GM21360 (cell line): Measurements from ENCODE around the gene C10orf71.
A peak's percentile ranks its signal among the peaks of the same experiment; 100 is the strongest.

Experiments
- ATAC-seq: cut with Tn5 transposase; IDR thresholded peaks from one replicate; pipeline ENCODE4 v1.9.1; 2021; ENCODE audit warnings: mild to moderate bottlenecking, moderate library complexity; ENCODE audit not compliant: unreplicated experiment

C10orf71 gene

GRCh38 chr10:49359349-49360270, 60.6 kb downstream of the C10orf71 start:
- no peak for ATAC-seq

DNA sequence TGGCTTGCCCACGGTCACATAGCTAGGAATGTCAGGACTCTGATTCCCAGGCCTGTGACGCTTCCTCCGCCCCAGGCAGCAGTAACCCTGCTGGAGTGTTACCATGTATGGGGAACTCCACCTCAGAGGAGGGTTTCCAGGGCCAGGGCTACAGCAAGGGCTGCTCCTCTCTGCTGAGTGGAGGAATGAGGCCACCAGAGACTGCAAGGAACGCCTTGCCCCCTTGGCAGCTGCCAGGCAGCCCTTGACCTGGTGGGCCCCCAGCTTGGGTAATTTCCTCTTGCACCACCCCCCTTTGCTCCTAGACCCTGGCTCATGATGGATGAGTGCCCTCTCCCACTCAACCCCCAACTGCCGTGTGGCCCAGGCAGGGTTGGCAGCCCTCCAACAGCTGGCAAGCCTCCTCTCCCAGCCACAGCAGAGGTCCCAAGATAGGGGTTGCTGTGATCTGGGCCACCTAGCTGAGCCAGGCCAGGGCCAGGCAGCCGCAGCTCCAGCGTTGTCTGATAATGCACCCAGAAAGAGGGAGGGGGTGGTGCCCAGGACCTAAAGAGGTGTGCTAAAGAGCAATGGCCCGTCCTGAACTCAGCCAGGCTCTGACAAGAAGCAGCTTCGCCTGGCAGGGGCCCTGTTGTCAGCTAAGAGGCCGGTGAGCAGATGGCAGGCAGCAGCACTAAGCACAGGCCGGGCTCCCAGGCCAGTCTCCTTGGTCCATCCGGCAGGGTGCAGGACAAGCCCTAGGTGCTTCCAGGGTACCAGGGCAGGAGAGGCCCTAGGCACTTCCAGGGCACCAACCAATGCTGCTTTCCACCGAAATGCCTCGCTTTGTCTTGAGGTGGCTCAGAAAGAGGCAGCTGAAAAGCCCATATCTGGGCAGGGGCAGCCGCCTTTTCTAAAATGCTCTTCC, 61.6 kb downstream of the C10orf71 start:
- ATAC-seq: no peak

DNA sequence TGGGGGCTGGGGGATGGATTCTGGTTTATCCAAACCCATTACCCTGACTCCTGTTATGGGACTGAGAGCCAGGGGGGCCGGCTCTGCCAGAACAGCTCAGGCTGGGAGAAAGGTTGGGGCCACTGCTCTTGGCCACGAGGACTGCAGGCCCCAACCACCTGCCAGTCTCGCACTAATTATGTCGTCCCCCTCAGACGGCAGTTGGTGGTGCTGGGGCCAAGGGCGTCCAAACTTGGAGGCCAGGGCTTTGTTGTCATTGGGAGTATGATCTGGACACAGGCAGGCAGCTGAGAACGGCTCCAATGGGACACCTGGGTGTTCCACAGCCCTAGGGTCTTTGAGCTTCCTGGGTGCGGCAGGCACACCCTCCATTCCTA, 62.2 kb downstream of the C10orf71 start:
- ATAC-seq: no peak

DNA sequence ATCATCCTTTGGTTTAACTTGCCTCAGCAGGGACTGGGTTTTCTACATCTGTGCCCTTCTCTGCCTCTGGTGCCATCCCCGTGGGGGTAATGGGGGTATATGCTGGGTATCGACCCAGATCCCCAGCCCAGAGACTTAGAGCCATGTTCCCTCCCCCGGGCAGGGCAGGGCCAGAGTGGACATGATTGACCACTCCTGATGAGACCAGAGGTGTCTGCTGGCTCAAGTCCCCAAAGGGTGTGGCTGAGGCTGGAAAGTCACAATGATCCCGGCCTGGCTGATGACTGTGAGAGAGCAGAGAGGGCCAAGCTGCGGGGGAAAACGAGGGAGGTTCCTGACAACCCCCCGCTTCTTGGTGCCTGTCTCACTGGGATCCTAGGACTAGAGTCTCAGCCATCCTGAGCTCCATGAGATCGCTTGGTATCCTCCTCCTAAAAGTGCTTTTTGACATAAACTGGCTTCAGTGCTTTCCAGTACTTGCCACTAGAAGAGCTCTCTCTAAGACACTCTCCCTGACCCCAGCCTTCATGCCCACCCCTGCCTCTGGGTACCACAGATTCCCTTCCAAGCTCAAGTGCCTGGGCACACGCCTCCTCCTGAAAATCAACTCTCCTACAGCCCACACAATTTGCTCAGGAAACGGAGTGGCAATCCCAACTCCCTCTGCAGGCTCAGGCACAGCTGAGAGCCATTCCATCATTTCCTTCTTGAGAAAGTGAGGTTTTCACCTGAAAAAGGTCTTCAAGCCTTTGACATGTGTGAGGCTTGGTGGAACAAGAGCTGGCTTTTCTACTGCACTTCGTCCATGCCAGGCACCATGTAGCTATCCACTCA, 63.0 kb downstream of the C10orf71 start:
- no peak for ATAC-seq

DNA sequence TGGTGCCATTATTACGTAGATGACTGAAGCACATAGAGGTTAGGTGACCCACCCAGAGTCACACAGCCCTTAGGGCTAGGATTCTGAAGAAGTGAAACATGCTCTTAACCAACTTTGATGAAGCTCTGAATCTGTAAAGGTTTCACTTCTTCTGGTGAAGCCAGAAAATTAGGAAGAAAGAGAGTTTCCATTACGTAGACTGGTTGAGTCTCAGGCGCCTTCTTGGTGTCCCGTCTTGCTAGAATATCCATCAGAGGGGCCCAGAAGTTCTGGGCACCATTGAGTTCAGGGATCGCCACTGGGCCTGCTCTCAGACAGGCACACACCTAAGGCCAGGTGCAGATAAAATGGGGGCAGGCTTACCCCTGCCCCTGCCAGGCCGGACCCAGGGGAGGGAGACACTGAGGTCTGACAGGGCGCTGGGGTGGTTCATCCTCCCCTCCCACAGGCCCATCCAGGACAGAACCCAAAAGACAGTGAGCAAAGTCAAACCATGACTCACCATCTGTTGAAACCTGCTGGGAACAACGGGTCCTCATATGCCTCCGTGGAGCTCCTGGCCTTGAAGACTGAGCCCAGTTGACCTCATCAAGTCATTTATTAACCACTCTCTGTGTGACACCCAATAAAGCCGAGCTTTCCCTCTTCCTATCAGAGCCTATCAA, 63.8 kb downstream of the C10orf71 start:
- peak; percentile 81 for ATAC-seq

- no peak for ATAC-seq
Measured at GRCh38 chr10:49363309-49364031, 64.5 kb downstream of the C10orf71 start.

GRCh38 chr10:49364051-49364450, 65.1 kb downstream of the C10orf71 start:
- no peak for ATAC-seq

GRCh38 chr10:49364747-49365146, 65.8 kb downstream of the C10orf71 start:
- no peak for ATAC-seq

DNA sequence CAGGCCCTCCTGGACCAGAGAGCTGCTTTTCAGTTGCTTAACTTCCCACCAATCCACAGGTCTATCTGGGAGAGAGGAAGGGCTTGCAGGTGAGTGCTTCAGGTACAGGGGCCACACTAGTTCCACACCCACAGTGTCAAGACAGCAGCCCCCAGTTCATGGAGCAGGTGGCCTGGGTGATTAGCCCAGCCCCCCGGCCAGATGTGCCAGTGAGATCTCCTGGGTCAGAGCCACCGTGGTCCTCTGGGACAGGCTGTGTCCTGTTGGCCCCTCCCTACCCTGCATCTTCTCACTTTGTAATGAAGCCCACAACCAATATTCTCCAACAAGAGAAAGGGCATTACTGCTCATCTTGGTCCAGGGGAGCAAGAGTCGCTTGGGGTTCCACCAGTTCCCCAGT, 66.3 kb downstream of the C10orf71 start:
- no peak for ATAC-seq

DNA sequence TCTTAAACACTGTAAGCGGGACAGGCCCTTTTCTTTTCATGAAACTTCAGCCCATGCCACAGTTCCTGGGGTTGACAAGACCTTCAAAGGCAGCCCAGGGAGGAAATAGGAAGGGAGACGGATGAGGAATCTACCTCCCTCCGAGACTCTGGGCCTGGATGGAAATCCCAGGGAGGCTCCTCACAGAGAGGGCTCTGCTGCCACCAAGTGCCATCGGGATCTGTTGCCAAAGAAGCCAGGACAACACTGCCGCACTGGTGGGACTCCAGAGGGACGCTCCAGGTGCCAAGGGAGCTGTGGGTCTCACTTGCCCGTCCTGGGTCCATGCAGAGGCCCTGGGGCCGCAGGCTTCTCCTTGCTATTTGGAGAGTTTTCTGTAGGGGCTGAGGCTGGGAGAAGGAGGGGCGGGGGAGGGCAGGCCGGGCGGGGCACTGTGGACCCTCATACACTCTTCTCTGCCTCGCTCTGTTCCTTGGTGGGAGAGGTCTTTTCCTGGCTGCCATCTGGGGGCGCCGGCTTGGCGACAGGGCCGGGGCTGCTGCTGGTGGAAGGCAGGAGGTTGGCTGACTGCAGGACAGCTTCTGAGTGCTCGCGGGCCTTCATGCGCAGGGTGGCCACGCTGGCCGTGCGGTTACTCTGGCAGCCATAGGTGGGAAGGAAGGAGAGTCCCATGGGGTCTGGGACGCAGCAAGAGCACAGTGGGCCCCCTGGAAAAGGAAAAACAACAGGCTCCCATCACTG, 66.9 kb downstream of the C10orf71 start:
- no peak for ATAC-seq

DNA sequence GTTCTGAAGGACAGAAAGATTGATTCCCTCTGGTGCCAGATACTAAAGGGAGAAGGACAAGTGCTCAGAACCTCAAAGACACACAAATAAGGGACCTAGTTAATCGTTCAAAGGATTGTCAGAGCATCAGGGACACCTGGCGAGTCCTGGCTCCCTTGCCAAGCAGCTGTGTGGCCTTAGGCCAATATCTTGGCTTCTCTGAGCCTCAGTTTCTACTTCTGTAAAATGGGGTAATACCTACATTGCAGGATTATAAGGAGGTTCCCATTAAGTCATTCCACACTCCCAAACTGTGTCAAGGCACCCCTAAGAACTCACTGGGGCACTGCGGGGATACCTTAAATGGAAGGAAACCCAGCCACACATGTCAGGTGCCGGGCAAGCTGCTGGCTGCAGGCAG, 67.5 kb downstream of the C10orf71 start:
- no peak for ATAC-seq

DNA sequence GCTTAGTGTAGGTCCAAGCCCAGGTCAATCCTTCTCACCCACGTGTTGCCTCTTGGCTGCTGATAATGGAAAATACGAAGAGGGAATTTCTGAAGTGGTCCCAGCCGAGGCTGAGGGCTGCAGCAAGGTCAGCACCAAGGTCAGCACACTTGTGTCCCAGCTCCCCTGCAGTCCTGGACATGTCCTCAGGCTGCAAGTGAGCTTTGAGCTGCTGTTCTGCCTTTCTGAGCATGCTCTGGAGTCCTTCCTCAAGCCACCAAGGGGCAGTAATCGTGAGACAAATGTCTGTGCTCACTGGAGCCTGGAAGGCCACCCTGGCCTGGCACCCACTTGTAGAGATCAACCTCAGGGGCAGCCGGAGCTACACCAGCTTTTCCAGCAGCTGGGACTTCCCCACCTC, 68.6 kb downstream of the C10orf71 start:
- no peak for ATAC-seq

GRCh38 chr10:49368256-49368655, 69.3 kb downstream of the C10orf71 start:
- no peak for ATAC-seq

- ATAC-seq: no peak
Measured at GRCh38 chr10:49369216-49370162, 70.5 kb downstream of the C10orf71 start.

DNA sequence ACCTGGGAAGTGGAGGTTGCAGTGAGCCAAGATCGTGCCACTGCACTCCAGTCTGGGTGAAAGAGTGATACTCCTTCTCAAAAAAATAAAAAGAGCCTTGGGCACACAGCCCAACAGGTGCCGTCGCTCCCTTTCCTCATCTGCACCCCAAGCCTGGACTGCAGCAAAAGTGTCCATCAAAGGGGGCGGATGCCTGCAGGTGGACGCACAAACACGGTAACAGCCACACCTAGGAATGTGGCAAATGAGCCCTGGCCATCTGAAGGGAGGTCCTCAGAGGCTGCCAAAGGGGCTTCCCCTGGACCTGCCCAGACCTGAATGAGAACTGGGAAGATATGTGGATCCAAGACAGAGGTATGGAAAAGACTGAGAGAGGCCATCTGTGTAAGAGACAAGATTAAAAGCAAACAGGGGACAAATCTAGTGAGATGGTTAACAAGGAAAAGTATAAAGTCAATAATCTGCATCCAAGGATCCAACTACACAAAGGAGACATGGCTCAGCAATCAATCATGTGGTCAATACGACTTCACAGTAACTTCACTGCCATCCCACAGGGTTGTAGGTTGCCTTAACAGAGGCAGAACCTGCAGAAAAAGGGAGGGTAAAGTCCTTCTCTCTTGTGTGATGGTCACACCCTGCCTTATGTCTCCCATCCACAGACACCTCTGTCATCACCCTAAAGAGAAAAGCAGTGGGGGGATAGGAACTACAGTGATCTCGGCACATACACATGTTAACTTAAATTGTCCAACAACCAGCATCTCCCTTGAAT, 71.5 kb downstream of the C10orf71 start:
- no peak for ATAC-seq

GRCh38 chr10:49371967-49372366, 73.0 kb downstream of the C10orf71 start:
- no peak for ATAC-seq

DNA sequence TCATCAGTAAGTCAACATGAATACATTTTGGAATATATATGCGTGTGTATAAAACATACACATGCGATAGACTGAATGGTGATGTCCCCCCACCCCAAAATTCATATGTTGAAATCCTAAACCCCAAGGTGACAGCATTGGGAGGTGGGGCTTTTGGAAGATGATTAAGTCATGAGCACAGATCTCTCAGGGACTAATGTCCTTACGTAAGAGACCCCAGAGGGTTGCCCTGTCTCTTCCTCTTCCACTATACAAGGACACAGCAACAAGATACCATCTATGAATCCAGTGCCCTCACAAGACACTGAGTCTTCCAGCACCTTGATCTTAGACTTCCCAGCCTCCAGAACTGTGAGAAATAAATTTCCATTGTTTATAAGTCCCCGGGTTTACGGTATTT, 74.4 kb downstream of the C10orf71 start:
- ATAC-seq: no peak
